Gastrocnemius medialis (tissue), 4 donors: Measurements from ENCODE around the gene RSF1. TPM values are rescaled to one million over a fixed set of nuclear protein-coding genes. Genes with fewer than 3 reads are reported as not detected.

Experiments
- ATAC-seq, 2 donors: fragments of 150-250 bp; one replicate each; pipeline ENCODE4 v1.9.1; 2016
- DNase-seq, 2 donors: peaks; one replicate each; pipeline ENCODE4 v3.0.0-alpha.2; 2019
- H3K27ac ChIP-seq, 4 donors: fragments of 200-600 bp; sonication (generic); 1 replicate in 1 of 4; 2 replicates in 3 of 4; pipeline ENCODE4 v1.5.1; 2016 to 2018; ENCODE audit warnings: mild to moderate bottlenecking in 2 of 4, moderate library complexity in 1 of 4
- H3K27me3 ChIP-seq, 3 donors: fragments of 200-600 bp; sonication (generic) in 2 of 3; 1 replicate in 1 of 3; 2 replicates in 2 of 3; pipeline versions ENCODE4 v1.5.1 to v1.6.0; 2016 to 2019; ENCODE audit warnings: mild to moderate bottlenecking in 1 of 3, moderate library complexity in 1 of 3
- H3K36me3 ChIP-seq, 2 donors: fragments of 200-600 bp; sonication (generic) in 1 of 2; one replicate each; pipeline ENCODE4 v1.5.1; 2017 to 2018
- H3K4me1 ChIP-seq, 2 donors: fragments of 200-600 bp; sonication (generic) in 1 of 2; one replicate each; pipeline ENCODE4 v1.5.1; 2016 to 2017; ENCODE audit warnings: mild to moderate bottlenecking in 2 of 2
- H3K4me3 ChIP-seq, 4 donors: fragments of 200-600 bp; sonication (generic) in 3 of 4; 1 replicate in 1 of 4; 2 replicates in 3 of 4; pipeline ENCODE4 v1.5.1; 2016 to 2019; ENCODE audit warnings: mild to moderate bottlenecking in 2 of 4
- H3K9me3 ChIP-seq, 3 donors: fragments of 200-600 bp; sonication (generic) in 2 of 3; 1 replicate in 1 of 3; 2 replicates in 2 of 3; pipeline ENCODE4 v1.5.1; 2016 to 2019
- POLR2A ChIP-seq, 2 donors: fragments of 450-650 bp; IDR thresholded peaks; one replicate each; pipeline ENCODE4 v1.6.1; 2017; ENCODE audit warnings: antibody characterized with exemption in 2 of 2, mild to moderate bottlenecking in 2 of 2, moderate library complexity in 2 of 2
- in situ Hi-C, 4 donors: fragments of 200-750 bp; cut with MboI; loops; one replicate each; pipeline versions ENCODE4 v1.15.0 to v1.8.0; 2017; ENCODE audit warnings: low sequenced_read_pairs in 4 of 4
- intact Hi-C: fragments of 100-400 bp; cut with DNase I; formaldehyde crosslinking; loops from one replicate; pipeline ENCODE4 v1.15.1; 2023; ENCODE audit warnings: low total_unique reads
- total RNA-seq, 4 donors: library from RNA; depleted of rRNA; stranded (reverse); fragments of >200 nt; gene quantifications; one replicate each; pipeline versions ENCODE4 v1.1.0 to v1.2.3, GENCODE V29; 2016
- TF ChIP-seq, protein P1 (sequence below), 5 experiments: fragments of 450-650 bp in 3 of 5; fragments of 200-600 bp in 2 of 5; sonication (generic) in 2 of 5; IDR thresholded peaks in 4 of 5; conservative IDR thresholded peaks in 1 of 5; 1 replicate in 4 of 5; 2 replicates in 1 of 5; pipeline ENCODE4 v1.5.1; 2016 to 2019; ENCODE audit warnings: antibody characterized with exemption in 5 of 5, mild to moderate bottlenecking in 3 of 5, moderate library complexity in 3 of 5

Gene RSF1
- total RNA-seq, 4 donors from 2014 or later = 17.9 to 48.4 (median 45.7) TPM

DNA sequence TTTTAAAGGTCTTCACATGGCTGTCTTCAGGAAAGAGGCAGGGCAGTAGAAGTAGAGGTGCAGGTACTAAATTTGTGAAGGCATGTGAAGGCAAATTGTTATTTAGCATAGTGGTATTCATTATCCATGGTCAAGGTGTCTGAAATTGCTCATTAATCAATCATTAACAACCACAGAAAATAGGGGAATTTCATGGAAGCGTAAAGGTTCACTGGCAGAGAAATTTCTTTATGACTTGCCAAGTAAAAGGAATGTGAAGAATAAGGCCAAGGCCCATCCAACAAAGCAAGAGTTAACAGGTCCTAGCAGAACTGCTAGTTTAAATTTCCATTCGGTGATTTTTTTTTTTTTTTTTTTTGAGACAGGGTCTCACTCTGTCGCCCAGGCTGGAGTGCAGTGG lies 59.0 kb downstream of the RSF1 start:
- Histone ChIP-seq H3K9me3 (no peaks in the 10 kb centered on the region), H3K4me1 (no peaks in the 10 kb centered on the region), H3K4me3 (no peak overlapping the region), H3K27me3 (no peaks in the 10 kb centered on the region), H3K36me3 (peaks cover 0 to 19% of the 10 kb centered on the region in 2 donors), H3K27ac (no peak overlapping the region)
- TF ChIP-seq POLR2A (IDR thresholded peaks at IDR 0.05) = no peak
- TF ChIP-seq, protein P1, sequence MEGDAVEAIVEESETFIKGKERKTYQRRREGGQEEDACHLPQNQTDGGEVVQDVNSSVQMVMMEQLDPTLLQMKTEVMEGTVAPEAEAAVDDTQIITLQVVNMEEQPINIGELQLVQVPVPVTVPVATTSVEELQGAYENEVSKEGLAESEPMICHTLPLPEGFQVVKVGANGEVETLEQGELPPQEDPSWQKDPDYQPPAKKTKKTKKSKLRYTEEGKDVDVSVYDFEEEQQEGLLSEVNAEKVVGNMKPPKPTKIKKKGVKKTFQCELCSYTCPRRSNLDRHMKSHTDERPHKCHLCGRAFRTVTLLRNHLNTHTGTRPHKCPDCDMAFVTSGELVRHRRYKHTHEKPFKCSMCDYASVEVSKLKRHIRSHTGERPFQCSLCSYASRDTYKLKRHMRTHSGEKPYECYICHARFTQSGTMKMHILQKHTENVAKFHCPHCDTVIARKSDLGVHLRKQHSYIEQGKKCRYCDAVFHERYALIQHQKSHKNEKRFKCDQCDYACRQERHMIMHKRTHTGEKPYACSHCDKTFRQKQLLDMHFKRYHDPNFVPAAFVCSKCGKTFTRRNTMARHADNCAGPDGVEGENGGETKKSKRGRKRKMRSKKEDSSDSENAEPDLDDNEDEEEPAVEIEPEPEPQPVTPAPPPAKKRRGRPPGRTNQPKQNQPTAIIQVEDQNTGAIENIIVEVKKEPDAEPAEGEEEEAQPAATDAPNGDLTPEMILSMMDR (IDR thresholded peaks at IDR 0.05 in 4 of 5, conservative IDR thresholded peaks at IDR 0.05 in 1 of 5) = no peak
- ATAC-seq (no peak), DNase-seq (no peak)
- in situ Hi-C loops = no loop called here
- intact Hi-C loops = no loop called here

GRCh38 chr11:77758331-77758730 lies 62.2 kb downstream of the RSF1 start:
- DNase-seq (no peak), ATAC-seq (no peak)
- peaks cover 0 to 7% of the 10 kb centered on the region in 2 donors for H3K4me1 ChIP-seq
- no peaks in the 10 kb centered on the region for H3K9me3 ChIP-seq
- in situ Hi-C loops (no loop called here), intact Hi-C loops (no loop called here)
- H3K27ac ChIP-seq = no peak overlapping the region
- no peaks in the 10 kb centered on the region for H3K27me3 ChIP-seq
- TF ChIP-seq, protein P1 (IDR thresholded peaks at IDR 0.05 in 4 of 5, conservative IDR thresholded peaks at IDR 0.05 in 1 of 5) = no peak
- no peak for TF ChIP-seq POLR2A (IDR thresholded peaks at IDR 0.05)
- H3K36me3 ChIP-seq = peaks cover 0 to 9% of the 10 kb centered on the region in 2 donors
- H3K4me3 ChIP-seq = no peak overlapping the region

GRCh38 chr11:77753230-77753629 lies 67.3 kb downstream of the RSF1 start:
- Histone ChIP-seq H3K27me3 (no peaks in the 10 kb centered on the region), H3K36me3 (no peaks in the 10 kb centered on the region), H3K27ac (no peak overlapping the region), H3K9me3 (no peaks in the 10 kb centered on the region), H3K4me1 (peaks cover 14 to 33% of the 10 kb centered on the region in 2 donors), H3K4me3 (no peak overlapping the region)
- ATAC-seq (no peak), DNase-seq (no peak)
- intact Hi-C loops (no loop called here), in situ Hi-C loops (no loop called here)
- TF ChIP-seq, protein P1 (IDR thresholded peaks at IDR 0.05 in 4 of 5, conservative IDR thresholded peaks at IDR 0.05 in 1 of 5) = no peak
- TF ChIP-seq POLR2A (IDR thresholded peaks at IDR 0.05) = no peak

DNA sequence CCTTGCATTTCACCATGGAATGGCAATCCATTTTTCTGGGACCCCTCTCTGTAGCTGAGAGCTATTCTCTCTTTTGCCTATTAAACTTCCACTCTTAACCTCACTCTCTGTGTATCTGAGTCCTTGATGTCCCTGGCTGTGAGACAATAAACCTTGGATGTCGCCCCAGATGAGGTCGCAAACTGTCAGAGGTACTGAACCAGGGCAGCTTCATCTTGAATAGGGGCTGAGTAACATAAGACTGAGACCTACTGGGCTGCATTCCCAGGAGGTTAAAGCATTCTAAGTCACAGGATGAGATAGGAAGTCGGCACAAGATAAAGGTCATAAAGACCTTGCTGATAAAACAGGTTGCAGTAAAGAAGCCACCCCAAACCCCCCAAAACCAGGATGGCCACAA lies 68.0 kb downstream of the RSF1 start:
- no peaks in the 10 kb centered on the region for H3K36me3 ChIP-seq
- TF ChIP-seq POLR2A (IDR thresholded peaks at IDR 0.05) = no peak
- TF ChIP-seq, protein P1 (IDR thresholded peaks at IDR 0.05 in 4 of 5, conservative IDR thresholded peaks at IDR 0.05 in 1 of 5) = no peak
- ATAC-seq (peak; percentile 76 to 94), DNase-seq (peak; percentile 19 to 63)
- intact Hi-C loops (no loop called here), in situ Hi-C loops (no loop called here)
- peaks cover 14 to 37% of the 10 kb centered on the region in 2 donors for H3K4me1 ChIP-seq
- no peaks in the 10 kb centered on the region for H3K27me3 ChIP-seq
- H3K4me3 ChIP-seq = no peak overlapping the region
- no peaks in the 10 kb centered on the region for H3K9me3 ChIP-seq
- H3K27ac ChIP-seq = peak overlapping the region in 1 of 4 donors; percentile 18
